Activated naive CD8-positive, alpha-beta T cell treated with anti-CD3 and anti-CD28 coated beads, Interleukin-2, amount 50 U/mL, for 16 hours (primary cell): ENCODE results near the gene TMEM97.
A peak's percentile ranks its signal among the peaks of the same experiment; 100 is the strongest.
"Not testable (repeated sequence)": the region's sequence is repeated elsewhere in the genome, so short reads cannot be mapped to it uniquely, and the experiment has no call there.

Experiments
- DNase-seq: peaks from one replicate; pipeline ENCODE4 v3.0.0-alpha.2; 2020; ENCODE audit warnings: low read depth, low spot score

Gene TMEM97

GRCh38 chr17:28318759-28319597 lies at the start of gene TMEM97:
TMEM97 (plus strand) TSS chr17:28319200; CDS start chr17:28319240, 40 bp downstream.
- DNase-seq = peak; percentile 91

DNA sequence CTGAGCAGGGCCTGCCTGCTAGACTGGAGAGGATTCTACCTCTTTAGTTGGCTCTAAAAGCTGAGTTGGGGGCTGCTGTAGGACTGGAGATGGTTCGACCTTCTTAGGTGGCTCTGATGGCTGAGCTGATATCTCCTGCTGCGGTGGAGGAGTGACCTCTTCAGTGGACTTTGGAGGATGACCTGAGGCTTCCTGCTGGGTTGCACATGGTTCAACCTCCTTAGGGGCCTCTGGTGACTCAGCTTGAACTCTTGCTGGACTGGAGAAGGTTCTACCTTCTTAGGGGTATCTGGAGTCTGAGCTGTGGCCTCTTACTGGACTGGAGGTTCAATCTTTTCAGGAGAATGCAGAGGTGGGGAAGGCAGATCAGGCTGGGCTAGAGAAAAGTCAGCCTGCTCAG lies 48.9 kb upstream of the TMEM97 start:
- no peak for DNase-seq

DNA sequence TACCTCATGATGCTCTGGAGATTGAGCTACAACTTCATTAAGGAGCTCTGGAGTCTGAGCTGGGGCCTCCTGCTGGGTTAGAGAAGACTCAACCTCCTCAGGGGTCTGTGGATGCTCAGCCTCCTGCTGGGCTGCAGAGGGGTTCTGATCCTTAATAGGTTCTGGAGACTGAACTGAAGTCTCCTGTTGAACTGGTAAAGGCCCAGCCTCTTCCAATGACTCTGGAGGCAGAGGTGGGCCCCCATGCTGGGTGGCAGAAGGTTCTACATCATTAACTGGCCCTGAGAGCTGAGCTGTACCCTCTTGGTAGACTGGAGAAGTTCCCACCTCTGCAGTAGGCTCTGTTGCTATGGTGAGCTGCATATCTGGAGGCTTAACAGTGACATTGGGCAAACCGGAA lies 48.1 kb upstream of the TMEM97 start:
- DNase-seq = no peak

GRCh38 chr17:28271431-28271830 lies 47.6 kb upstream of the TMEM97 start:
- DNase-seq = no peak

GRCh38 chr17:28272166-28272565 lies 46.8 kb upstream of the TMEM97 start:
- no peak for DNase-seq

DNA sequence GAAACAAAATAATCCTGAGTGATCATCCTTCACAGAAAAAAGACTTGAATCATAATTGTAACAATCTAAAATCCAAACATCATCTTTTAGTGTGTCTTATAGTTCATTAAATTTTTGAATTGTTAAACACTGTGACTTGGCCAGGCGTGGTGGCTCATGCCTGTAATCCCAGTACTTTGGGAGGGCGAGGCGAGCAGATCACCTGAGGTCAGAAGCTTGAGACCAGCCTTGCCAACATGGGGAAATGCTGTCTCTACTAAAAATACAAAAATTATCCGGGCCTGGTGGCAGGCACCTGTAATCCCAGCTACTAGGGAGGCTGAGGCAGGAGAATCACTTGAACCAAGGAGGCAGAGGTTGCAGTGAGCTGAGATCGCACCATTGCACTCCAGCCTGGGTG lies 45.7 kb upstream of the TMEM97 start:
- not testable (repeated sequence) for DNase-seq

- DNase-seq = no peak
Observed at GRCh38 chr17:28274591-28275265, 44.3 kb upstream of the TMEM97 start.

- DNase-seq = no peak
Observed at GRCh38 chr17:28276011-28276410, 43.0 kb upstream of the TMEM97 start.

DNA sequence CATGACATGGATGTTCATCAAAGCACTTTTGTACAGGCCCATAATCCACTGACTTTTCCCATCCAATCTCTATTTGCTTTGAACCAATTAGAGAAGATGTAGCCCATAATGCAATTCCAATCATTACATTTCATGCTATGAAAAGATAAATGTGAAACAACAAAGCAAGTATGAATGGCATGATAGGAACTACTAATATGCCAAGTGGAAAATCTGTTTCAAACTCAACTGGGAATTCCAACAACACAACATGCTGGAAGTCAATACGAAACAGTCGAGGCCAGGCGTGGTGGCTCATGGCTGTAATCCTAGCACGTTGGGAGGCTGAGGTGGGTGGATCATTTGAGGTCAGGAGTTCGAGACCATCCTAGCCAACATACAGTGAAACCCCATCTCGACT lies 39.6 kb upstream of the TMEM97 start:
- no peak for DNase-seq

DNA sequence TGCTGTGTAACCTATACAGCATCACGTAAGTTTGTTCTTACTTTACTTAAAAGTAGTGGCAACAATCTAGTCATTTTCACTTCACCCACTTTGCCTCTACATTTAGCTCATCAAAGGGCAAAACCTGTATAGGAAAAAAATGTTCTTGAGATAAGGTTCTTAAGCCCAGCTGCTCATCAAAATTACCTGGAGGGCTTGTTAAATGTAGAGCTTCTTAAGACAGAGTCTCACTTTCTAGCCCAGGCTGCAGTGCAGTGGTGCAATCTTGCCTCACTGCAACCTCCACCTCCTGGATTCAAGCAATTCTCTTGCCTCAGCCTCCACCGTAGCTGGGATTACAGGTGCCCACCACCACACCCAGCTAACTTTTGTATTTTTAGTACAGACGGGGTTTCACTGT lies 38.2 kb upstream of the TMEM97 start:
- DNase-seq = no peak

DNA sequence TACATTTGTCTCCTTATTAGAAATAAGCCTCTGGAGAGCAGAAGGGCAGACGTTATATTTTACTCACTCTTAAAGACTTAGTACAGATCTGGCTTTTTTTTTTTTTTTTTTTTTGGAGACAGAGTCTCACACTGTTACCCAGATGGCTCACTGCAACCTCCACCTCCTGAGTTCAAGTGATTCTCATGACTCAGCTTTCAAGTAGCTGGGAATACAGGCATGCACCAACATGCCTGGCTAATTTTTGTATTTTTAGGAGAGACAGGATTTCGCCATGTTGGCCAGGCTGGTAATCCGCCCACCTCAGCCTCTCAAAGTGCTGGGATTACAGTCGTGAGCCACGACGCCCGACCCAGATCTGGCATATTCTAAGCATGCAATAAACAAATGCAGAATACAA lies 36.4 kb upstream of the TMEM97 start:
- DNase-seq = no peak

- no peak for DNase-seq
Observed at GRCh38 chr17:28285965-28286364, 33.0 kb upstream of the TMEM97 start.

DNA sequence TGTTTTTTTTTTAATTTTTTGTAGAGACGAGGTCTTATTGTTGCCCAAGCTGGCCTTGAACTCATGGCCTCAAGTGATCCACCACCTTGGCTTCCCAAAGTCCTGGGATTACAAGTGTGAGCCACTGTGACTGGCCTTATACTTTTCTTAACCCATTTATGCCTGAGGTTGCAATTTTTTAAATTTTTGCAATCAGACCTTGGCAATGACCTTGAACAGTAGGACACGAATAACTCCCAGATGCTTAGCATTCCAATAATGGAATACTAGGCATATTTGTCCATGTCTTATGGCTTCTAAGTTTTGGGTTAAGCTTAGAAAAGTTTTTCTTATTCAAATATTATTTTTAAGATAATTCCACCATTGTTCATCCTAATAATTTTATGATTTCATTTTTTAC lies 28.3 kb upstream of the TMEM97 start:
- no peak for DNase-seq

GRCh38 chr17:28291780-28292330 lies 27.1 kb upstream of the TMEM97 start:
- no peak for DNase-seq

DNA sequence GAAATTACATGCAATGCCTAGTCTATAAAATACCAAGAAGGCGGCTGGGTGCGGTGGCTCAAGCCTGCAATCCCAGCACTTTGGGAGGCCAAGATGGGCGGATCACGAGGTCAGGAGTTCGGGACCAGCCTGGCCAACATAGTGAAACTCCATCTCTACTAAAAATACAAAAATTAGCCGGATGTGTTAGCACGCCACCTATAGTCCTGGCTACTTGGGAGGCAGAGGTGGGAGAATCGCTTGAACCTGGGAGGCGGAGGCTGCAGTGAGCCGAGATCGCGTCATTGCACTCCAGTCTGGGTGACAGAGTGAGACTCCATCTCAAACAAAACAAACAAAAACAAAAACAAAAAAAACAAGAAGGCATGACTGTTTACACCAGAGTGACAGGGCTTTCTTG lies 26.1 kb upstream of the TMEM97 start:
- not testable (repeated sequence) for DNase-seq

- no peak for DNase-seq
Observed at GRCh38 chr17:28293994-28294393, 25.0 kb upstream of the TMEM97 start.

GRCh38 chr17:28295677-28296578 lies 23.1 kb upstream of the TMEM97 start:
- no peak for DNase-seq

DNA sequence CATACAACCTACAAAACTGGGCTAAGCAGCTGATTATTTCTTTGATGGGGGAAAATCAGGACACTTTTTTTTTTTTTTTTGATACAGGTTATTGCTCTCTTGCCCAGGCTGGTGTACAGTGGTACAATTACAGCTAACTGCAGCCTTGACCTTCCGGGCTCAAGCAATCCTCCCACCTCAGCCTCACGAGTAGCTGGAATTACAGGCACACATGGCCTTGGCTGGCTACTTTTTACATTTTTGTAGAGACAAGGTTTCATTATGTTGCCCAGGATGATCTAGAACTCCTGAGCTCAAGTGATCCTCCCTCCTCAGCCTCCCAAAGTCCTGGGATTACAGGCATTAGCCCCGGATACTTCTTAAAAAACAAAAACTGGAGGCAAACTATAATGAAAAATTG lies 20.6 kb upstream of the TMEM97 start:
- no peak for DNase-seq

GRCh38 chr17:28306954-28307401 lies 12.0 kb upstream of the TMEM97 start:
- no peak for DNase-seq

DNA sequence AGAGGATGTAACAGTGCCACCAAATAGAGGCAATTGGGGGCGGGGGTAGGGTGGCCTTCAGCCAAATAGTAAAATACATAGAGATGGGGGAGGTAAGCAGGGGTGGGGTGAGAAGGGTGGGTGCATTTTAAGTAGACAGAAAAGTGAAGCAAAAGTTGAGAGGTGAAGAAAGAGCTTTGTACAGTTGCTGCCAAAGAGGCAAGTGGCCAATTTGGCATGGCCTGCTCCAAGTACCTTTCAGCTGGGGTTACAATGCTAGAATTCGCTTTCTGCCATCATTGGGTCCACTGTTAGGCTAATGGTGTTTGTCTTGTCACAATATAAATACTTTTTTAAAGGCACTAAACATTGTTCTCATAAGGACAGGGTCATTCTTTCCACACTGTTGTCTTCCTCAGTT lies 5.2 kb upstream of the TMEM97 start:
- DNase-seq = no peak

DNA sequence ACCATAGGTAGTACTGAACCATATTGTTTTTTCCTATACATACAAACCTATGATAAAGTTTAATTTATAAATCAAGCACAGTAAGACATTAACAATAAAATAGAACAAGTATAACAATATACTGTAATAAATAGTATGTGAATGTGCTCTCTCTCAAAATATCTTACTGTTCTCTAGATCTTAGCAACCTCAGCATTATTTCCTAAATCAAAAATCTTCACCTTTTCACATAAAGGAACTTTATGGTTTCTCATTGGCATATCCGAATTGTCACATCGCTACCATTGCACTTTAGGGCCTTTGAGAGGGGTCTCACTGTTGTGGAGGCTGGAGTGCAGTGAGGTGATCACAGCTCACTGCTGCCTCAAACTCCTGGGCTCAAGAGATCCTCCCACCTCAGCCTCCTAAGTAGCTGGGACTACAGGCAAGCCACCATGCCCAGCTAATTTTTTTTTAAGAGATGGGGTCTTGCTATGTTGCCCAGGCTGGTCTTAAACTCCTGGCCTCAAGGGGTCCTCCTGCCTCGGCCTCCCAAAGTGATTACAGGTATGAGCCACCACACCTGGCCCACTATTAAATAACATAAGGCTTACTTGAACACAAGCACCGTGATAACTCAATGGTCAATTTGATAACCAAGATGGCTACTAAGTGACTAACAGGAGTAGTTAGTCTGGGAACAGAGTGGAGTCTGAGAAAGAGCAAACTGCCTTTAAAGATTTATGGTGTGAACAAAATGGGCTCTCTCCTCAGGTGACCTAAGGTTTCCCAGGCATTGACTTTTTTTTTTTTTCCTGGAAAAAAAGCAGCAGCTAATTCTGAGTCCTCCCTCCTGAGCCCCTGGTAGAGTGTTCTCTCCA lies 2.9 kb upstream of the TMEM97 start:
- DNase-seq = no peak
